GM19468 (cell line): Measurements from ENCODE around the gene TAC4.

Experiments used
- ATAC-seq: cut with Tn5 transposase; IDR thresholded peaks from one replicate; pipeline ENCODE4 v1.9.1; 2021; ENCODE audit warnings: mild to moderate bottlenecking, moderate library complexity, moderate number of reproducible peaks; ENCODE audit not compliant: unreplicated experiment; ENCODE audit errors: extremely low read depth

TAC4 gene, protein sequence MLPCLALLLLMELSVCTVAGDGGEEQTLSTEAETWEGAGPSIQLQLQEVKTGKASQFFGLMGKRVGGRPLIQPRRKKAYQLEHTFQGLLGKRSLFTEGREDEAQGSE

DNA sequence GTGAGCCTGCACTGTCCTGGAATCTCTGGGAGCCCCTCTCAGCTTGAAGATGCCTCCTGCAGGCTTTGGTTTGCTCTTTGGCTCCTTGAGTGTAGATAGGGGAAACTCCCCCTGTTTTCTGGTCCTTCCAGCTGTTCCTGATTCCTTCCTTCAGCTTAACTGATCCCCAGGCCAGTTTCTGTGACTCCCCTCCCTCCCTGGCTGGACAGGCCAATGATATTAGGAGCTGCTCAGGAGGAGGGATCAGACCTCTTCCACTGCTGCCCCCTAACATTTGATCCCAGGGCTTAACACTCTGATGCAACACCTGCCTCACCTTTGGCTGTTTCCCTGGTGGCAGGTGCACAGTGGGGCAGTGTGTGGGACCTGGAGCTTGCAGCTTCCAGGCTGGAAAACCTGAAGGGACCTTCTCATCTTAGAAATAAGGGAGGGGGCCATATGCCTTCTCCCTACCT lies at the start of gene TAC4:
TSS of gene TAC4 (minus strand) at position 51 of the 455 bp plus-strand sequence. CDS start 52 bp downstream, outside the sequence.
- ATAC-seq, result no peak

DNA sequence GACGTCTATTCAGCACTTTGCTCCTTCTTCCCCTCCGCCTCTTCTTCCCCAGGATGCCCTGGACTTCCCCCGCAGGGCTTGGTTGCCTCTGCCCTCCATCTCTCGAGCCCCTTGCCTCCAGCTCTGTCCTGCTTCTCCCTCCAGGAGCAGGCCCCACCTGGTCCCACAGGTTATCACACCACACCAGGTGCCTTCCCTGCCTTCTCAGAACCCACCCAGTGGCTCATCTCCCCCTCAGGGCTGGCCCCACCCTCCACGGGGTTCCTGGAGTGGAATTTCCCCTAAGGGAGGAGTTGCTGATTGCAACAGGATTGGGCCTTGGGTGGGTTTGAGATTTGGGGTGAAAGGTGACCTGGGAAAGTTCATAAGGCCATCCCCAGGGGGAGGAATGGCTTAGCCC lies 49.0 kb upstream of the TAC4 start:
- no peak for ATAC-seq

DNA sequence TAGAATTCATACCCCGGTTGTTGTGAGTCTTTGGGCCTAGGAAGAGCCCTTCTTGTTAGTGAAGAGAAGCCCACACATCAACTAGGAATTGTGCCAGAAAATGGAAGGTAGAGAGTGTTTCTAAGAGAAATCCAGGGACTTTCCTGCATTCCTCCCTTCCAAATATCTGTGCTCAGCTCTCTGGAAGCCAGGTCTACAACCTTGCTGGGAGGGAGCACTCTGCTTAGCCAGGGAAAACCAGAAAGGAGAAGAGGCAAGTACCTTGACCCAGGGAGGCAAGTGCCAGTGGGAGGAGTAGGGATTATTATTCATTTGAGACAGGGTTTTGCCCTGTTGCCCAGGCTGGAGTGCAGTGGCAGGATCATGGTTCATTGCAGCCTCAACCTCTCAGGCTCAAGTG lies 48.4 kb upstream of the TAC4 start:
- no peak for ATAC-seq

DNA sequence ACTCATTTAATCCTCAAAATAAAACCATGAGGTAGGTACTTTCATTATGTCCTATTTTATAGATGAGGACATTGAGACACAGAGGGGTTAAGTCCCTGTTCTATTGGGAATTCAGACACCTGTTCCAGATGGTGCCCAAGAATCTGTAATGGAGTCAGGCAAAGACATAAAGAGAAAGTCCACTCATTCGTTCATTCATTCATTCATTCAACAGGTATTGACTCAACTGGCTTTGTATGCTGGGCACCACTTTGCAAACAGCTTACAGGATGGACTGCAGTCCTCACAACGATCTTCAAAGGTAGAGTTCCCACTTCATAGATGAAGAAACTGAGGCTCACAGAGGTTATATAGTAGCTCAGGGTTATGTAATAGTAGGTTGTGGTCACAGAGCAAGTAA lies 47.9 kb upstream of the TAC4 start:
- no peak for ATAC-seq

DNA sequence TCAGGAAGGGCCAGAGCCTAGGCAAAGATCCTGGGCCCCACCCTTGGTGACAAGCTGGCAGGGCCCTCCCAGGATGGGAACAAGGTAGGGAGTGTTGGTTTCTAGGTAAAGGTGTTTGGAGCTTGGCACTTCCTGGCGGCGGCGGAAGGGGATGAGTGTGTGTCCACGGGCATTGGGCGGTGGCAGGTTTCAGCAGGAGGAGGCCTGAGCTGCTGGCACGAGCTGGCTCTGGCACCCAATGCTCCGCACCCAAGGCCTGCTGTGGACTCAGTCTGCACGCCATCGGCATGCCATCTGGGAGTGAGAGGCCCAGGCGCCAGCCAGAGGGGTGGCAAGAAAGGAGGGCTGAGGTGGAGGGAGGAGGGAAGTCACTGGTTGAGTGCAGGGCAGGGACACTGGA lies 46.9 kb upstream of the TAC4 start:
- ATAC-seq, result no peak

DNA sequence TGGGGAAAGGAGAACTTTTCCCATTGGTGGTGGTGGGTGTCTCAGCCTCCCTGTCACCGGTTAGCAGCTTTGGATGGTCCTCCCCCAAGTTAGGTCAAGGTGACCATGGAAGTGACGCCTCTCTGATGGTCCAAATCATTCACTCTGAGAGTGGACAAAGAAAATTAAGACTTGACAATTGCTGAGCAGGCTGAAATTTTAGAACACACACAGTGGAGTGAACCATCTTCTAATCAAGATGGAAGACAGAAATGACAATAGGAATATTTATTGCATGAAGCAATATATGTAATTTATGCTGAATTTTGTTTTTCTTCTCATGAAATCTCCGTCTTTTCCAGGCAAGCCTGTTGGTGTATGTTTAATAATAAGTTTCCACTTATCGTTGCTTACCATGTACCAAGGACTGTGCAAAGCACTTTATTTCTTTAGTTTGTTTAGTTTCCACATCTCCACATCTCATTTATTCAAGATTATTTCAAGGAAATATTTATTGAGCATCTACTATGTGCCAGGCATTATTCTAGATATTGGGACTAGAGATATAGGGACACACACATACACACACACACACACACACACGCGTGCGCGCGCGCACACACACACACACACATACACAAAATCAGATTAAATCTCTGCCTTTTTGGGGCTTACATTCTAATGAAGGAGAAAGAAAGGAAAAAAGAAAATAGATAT lies 44.0 kb upstream of the TAC4 start:
- ATAC-seq, result no peak

DNA sequence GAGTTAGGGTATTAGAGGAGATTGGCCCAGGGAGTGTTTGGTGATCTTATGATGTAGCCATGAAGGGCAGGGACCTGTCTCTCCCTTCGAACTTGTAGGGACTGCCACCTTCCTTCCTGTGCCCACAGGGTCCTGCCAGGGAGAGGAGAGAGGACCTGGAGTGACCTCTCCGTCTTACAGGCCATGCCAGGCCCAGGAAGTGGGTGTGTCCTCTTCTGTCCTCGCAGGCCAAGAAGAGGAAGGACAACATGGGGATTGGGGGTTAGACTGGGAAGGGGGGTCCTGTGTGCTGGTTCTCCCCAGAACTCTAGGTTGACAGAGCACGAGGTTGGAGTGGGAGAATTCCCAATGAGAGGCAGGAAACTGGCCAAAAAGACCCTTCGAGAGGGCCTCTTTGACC lies 43.4 kb upstream of the TAC4 start:
- no peak for ATAC-seq

DNA sequence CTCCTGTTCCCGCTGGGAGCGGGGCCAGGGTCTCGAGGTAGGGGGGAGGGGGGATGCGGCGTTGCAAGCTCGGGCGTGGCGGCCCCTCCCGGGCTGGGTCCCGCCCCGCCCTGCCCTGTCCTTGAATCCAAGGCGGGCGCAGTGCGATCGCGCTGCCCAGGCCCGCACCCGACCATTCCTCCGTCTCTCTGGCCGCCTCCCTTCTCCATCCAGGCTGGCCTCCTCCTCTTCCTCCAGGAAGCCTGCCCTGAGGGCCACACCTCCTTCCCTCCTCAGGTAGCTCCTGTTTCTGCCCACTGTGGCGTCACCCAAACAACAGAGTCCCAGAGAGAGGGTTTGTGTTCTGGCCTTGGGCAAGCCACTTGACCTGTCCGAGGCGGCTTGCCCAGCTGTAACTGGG lies 43.0 kb upstream of the TAC4 start:
- ATAC-seq, result no peak

DNA sequence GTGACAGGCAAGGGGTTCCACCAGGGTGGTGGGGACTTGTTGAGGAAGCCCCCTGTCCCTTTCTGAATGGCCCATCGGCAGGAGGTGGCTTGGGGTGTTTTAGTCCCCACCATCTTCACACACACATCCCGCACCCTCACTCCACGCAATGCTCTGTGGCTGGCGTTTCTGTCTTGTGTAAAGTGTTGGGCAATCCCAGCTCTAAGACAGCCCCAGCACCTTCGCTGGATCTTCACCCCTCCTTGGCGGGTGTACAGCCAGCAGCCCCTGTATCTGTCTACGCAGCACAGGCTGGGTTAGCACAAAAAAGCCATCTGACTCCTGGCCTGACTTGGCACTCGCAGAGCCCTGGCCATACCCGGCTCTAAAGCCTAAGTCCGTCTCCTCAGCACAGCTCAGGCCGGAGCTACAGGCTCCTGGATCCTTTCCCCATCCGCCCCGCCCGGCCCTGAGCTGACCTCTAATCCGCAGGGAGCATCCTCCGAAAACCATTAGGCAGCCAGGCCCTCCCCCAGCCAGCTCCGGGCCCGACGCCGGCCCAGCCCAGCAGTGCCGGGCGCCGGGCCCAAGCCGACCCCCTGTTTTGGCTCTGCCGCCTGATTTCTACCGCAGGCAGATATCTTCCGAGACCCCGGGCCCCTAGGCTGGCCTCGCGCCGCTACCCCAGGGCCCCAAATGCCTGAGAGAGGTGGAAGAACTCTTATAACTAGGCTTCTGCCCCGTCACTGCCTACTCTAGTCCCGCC lies 42.4 kb upstream of the TAC4 start:
- no peak for ATAC-seq

DNA sequence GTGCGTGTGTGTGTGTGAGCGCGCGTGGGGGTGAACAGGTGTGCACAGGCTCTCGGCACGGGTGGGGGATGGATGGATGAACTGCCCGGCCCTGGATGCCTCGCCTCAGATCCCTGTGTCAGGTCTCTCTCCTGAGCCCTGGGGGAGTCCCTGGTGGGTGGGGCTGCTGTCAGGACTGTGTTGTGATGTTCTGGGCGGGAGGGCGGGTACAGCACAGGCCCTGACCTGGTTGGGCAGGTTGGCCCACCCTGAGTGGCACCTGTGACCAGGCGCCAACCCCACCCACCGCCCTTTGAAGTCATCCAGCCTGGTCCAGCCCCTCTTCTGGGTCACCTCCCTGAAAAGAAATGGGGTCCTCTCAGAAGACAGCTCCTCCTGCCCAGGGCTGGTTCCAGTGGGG lies 41.6 kb upstream of the TAC4 start:
- no peak for ATAC-seq

DNA sequence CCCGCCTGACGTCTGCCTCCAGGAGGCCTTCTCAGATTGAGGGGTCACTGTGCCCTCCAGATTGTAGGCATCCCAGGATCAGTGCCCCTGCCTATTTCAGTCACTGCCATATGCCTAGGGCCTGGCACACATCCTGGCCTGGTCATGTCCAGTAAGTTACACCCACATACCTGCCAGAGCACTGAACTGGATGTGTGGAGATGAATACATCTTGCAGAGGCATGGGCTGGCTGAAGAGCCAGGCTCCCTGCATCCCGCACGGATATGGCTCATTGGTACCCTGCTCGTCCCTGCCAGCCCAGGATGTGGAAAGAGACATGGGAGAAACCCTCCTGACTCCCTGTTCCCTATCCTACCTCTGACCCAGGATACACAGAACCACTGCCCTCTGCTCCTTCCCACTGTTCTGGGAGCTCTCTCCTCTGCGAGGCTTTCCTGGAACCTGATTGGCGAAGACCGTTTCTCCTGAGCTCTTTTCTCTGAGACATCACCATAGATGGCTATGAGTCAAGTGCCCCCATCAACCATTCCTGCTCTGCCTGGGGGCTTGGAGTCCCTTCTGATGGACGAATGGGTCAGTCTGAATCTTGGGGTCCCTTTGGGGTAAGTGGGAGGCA lies 40.0 kb upstream of the TAC4 start:
- no peak for ATAC-seq

DNA sequence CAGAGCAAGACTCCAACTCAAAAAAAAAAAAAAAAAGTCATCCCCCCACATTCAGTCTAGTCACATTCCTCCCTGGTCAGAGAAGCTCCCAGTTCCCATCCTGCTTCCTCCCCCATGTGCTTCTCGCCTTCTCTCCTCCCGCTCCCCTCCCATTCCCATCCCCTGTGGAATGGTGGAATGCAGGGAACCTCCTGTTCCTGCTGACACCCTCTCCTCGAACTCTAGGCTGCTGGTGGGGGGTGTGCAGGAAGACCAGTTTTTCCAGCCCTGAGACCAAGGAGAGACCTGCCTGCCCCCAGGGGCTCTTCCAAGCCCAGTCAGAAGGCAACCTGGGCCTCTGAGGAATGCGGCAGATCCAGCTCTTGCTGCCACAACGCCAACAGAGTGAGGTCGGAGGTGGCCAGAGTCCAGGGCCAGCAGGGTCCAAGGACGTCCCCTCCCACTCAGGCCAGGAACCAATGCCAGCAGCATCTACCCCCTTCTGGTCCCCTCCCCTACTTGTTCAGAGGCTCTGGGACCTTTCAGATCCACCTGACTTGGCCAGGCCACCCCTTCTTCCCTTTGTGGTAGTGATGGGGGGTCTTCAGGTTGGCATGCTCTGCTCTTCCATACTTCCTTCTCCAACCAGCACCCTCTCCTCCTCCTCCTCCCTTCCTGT lies 39.3 kb upstream of the TAC4 start:
- no peak for ATAC-seq

DNA sequence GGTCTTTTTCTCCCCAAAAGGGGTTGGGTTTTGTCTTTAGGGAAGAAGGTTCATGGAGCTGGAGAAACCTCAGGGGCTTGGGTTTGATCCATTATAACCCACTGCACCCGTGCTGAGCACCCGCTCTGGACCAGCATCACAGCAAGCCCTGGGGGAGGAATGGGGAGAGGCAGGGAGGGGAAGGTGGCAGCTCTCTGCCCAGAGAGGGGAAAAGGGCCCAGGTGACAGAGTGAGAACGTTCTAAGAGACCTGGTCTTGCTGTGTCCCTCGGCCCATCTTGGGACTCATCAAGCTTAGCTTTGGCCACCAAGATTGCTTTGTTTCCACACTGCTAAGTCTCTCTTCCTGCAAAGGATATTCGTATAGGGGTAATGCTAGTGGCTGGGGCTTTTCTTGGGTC lies 38.2 kb upstream of the TAC4 start:
- no peak for ATAC-seq

DNA sequence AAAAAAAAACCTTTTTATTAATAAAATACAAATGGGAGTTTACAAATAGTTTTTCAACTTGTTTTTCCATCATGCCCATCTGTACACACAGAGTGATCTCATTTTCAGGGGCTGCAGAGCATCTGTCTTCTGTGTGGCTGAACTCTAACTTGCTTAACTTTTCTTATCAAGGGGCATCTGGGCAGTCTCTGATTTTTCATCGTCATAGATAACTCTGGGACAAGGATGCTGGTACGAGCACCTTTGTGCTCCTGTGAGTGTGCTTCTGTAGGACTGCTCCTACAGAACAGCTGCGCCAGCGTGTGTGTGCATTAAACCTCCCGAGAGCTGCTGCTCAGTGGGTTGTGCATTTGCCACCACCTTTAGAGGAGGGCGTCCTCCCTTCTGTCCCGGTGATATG lies 34.6 kb upstream of the TAC4 start:
- no peak for ATAC-seq

DNA sequence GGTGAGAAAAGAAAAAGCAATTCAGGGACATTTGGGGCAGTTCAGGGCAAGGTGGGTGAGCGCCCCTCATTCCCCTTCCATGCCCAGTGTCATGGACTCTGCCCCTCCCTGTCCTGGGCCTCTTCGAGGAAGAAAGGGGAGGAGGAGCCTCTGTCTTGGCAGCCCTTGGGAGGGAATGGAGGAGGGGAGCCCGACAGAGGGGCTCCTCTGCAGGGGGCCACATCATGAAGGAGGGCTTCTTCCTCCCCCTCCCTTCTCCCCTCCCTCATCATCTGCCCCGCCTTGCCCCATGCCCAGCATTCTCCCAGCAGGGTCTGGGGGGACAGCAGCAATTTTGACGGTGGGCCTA lies 33.2 kb upstream of the TAC4 start:
- ATAC-seq, result no peak

DNA sequence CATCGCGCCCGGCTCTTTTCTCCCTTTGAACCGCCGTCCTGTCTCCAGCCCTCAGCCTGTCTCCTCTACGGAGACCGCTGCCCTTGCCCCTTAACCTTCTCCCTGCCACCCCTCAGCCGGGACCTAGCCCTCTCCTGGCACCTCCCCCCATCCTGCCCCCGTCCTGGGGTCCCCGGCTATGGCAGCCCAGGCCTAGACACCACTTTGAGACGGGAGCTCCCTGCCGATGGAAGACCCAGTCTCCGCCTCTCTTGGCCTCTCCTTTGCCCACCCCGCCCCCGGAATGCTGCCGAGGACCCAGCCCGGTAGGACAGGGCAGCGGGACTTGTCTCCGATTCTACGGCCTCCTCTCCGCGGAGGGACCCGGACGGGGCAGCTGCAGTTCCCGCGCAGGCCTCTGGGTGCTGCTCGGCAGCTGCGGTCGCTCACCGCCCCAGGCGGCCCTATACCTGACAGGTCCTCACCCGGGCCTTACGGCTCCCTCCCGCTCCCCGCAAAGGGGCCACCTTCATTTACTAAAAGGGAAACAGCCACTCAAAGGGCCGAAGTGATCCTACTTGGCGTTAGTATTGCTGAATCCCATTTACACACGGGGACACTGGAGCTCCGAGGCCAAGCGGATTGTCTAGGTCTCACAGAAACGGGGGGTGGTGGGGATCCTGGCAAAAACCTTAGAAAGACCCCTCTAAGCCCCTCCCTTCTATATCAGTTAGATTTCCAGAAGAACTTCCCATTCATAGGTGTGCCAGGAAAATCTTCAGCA lies 32.6 kb upstream of the TAC4 start:
- ATAC-seq, result peak; percentile 39

DNA sequence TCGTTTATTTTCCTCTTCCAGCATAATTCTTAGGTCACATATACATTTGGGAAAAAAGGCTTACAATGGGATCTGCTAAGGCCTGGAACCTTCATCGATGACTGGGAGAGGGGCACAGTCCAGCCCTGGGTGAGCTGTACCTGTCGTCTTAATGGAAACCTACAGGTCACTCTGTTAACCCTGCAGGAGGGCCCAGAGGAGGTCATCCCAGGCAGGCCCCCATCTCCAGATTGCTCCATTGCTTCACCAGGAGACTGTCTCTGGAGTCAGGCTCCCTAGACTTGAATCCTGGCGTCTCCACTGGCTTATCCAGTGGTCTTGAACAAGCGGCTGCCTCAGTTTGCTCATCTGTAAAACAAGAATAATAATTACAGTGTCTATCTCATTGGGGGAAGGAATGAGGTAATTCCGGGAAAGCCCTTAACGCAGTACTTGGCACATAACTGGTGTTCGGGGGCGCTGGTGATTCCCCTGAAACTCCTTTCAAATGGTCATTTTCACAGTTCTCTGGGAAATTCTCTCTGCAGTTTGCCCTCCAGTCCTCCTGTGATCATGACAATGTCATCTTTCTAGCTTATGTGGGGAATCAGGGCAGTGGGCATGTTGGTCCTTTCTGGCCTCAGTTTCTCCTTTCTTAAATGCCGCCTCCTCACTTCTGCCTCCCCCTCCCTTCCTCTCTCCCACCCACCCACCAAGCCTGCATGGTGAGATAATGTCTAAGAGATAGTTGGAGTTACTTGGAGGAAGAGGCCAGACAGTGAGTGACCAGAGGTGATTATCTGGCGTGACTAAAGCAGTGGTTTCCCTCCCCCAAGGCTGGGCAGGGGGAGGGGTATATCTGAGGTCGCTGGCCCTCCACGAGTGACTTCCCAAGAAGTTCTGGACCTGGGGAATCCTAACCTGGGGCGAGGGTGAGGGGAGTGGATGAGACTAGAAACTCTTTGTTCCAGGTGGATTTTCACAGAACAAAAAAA lies 31.3 kb upstream of the TAC4 start:
- no peak for ATAC-seq

DNA sequence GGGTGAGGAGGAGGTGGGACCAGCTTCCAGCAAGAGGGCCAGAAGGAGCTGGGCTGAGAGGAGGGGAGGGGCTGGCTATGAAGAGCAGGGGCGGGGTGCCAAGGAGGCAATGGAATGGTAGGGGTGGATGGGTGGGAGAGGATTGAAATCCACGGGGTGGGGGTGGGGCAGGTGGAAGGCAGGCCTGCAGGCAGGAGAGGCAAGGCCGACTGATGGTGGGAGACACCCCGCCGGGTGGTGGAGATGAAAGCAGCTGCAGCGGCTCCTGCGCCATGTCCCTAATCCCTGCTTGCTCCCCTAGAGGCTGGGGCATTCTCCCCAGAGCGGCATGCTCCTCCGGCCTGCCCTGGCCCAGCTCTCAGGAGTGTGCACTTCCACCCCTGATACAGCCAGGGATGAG lies 27.8 kb upstream of the TAC4 start:
- ATAC-seq, result no peak

DNA sequence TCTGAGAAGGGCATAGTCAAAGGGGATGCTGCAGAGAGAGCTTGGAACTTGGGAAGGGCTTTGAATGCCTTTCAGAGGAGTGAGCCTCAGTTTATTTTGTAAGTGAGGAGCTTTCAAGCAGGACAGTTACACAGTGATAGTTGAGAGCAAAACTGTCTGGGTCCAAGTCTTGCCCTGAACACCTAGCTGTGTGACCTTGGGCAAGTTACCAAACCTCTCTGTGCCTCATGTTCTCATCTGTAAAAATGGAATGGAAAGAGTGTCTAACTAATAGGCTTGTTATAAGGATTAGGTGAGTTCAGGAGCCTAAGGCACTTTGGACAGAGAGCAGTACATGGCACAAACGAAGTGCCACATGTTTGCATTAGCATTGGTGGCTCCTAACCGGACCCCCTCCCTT lies 27.0 kb upstream of the TAC4 start:
- no peak for ATAC-seq
